Left cardiac atrium (tissue), 4 donors: Measurements from ENCODE around the gene TM4SF18. TPM values are rescaled to one million over a fixed set of nuclear protein-coding genes. Genes with fewer than 3 reads are reported as not detected.
"Not testable (repeated sequence)": the region's sequence is repeated elsewhere in the genome, so short reads cannot be mapped to it uniquely, and the experiment has no call there.

ENCODE experiments used
- ATAC-seq, 2 donors: fragments of 200-7000 bp; cut with Tn5 transposase; one replicate each; pipeline ENCODE4 v1.9.1; 2020; ENCODE audit warnings: mild to moderate bottlenecking in 2 of 2, moderate library complexity in 2 of 2
- DNase-seq: peaks from one replicate; pipeline ENCODE4 v3.0.0-alpha.2; 2020
- intact Hi-C, 2 donors: fragments of 100-400 bp; cut with DNase I; formaldehyde crosslinking; loops; one replicate each; pipeline versions ENCODE4 v1.14.1 to v1.15.1; 2022 to 2023
- total RNA-seq, 2 donors: library from RNA; stranded (reverse); fragmentation: NEBNext Ultra II Directional; extraction: Animal tissue kit (Norgen Biotek cat#: 25700); gene quantifications; one replicate each; pipeline ENCODE4 v1.2.1, GENCODE V29; 2021
- donor health status: DM: no; HTN: yes; CAD: no.
- donor health status: DM: no; HTN: yes; CAD: no; lungs with severe emphysema.
- donor health status: DM: yes; HTN: yes; CAD: no.
- donor health status: Dilated cardiomyopathy.

Gene TM4SF18
- total RNA-seq, 2 donors from 2014 or later: 12.5 to 13.2 TPM

DNA sequence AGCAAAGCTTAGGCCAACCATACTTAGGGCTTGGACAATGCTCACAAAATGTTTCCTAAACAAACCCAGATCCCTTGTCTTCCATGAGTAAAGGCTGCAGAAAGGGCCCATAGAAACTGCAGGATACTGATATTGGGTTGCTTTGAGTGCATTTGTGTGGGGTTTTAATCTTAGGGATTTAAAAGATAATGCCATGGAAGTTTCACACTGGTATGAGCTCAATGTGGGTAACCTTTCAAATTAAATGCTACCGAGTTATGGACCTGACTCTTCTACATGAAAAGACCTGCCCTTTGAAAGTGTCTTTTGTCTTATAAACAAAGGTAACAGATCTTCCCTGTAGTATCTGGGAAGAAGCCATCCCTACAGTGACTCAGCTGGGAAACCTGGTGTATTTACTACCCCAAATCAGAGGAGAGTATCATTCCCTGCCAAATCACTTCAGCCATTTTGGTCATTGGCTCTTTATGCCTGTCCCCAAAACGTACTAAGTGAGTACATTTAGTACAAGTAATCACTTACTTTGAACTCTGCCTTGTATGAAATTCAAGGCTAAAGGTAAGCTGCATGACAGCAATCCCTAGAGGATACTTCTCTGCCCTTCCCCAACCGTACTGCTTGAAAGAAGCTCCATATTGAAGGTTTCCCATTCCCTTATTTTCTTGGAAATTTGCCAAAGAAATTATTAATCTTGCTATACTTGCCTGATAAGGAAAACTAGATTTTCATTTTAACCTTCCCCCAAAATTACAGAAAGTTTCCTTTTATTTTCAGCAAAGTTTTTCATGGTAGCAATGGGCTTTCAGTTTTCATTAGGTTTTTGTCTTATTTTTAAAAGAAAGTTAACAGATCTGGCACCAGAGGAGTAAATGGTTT is 36.8 kb upstream of the TM4SF18 start:
- DNase-seq (no peak), ATAC-seq (no peak)
- intact Hi-C loops: no loop called here

DNA sequence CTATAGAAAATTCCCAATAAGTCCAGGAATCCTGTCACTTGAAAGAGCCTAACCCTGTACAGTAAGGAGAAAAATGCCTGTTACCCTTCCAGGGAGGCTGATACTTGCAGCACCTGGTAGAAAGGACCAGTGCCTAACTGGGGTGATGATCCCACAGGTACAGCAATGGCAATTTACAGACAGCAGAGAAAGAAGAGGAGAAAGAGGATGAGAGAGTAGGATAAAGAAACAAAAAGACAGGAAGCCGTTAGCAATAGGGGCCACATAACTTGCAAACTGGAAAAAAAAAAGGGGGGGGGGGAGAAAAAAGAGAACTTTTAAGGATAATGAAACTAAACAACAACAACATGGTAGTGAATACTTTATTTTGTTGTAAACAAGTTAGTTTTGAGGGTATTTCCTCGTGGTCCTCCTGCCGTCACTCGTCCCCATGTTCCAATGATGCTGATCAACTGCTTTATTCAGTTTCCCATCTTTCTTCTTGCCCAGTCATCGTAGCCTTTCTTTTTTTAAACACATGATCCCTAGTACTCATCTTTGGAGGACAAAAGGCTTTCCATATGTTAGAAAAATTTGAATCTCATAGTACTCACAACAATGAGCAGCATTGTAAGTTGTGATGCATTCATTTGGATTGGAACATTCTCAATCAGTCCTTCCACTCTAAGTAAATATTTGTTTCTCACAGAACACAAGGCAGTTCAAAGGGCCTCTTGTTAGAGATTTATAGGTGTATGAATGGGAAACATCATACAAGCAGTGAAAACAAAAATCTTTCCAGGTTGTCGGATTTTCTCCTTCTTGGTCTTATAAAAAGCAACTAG is 35.5 kb upstream of the TM4SF18 start:
- intact Hi-C loops: no loop called here
- DNase-seq (no peak), ATAC-seq (peak in 1 of 2 donors; percentile 0)

DNA sequence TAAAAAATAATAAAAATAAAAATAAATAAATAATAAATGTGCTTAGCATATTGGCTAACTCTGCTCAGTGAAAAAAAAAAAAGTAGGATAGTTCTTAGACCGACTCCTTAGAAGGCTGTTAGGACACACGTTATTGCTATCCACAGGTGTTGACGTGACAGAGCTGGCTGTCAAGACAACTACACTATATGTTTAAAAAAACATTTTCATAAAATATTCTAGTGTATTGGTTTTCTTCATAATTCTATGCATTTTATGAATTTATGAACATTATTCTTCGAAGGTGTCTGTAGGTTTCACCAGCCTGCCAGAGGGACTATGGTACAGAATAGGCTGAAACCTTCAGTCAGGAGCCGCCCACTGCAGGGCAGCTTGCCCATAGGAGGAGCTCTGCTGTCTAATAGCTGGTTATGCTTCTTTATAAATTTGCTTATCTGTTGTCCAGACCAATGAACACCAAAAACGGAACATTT is 34.8 kb upstream of the TM4SF18 start:
- ATAC-seq: peak in 1 of 2 donors; percentile 11
- DNase-seq: peak; percentile 35
- intact Hi-C loops: no loop called here

DNA sequence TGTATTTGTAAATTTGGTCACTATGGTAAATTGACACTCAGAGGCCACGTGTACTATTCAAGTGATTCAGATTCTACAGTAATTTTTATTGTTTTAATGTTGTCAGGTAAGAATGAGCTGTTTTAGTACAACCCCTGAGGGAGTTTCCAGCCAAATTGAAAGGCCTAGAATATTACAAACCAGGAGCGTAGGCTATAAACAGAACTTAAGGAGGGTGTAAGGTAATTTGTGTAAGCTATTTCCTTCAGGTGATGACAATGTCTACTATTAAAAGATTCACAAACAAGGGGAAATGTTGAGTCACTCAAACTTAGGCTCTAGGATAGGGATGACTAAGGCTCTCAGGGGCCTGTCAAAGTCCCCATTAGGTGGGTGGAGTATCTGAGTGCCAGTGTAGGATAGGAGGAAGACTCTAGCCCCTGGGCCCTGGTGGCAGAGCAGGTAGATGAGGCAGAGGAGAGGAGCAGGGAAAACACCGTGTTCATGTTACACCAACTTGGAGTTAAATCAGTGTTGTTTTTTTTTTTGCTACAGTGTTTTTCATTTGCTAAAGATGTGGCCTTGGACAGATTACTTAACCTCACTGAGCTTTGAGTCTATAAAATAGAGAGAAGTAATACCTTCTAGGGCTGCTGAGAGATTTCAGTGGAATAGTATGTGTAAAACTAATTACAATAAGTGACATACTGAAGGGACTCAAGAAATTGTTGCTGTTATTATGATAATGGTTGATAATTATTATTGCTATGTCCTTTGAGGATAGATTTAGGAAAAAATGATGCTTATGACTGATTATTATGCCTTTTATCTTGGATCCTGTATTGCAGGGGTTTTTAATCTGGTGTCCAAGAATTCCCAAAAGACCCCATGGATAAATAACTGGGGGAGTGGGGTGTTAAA is 33.8 kb upstream of the TM4SF18 start:
- no peak for DNase-seq
- ATAC-seq: peak; percentile 38 to 70
- intact Hi-C loops: no loop called here

DNA sequence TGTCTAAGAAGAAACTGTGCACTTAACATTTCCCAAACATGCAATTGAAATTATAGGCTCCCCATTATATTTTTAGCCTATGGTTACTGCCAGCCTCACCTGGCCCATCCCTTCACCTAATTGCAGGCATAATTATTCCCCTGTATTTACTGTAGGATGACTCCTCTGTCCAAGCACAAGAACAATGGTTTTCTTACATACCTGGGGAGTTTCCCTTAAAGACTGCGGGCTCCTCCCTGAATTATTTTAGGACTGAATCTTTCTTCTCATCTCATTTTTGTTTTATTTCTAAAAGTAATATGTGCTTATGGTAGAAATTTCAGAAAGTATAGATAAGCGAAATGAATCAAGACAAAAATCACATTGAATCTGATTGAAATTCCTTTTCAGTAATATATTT is 32.6 kb upstream of the TM4SF18 start:
- ATAC-seq: no peak
- DNase-seq: no peak
- intact Hi-C loops: no loop called here

DNA sequence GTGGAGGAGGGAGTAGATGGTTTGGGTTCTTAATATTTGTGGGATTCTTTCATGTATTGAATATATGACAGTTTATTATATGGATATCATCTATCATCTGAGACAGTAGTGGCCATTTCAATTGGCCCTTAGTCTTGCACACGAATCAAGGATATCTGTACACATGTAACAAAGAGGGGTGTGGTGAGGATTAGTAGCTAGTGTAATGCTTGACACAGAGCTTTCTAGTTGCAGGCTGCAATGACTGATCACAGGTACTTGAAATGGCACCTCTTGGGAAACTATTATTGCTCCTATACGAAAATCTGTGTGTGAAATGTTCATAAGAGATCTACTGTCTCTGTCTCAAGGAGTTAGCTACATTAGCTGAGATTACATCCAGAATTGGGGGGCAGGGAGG is 31.2 kb upstream of the TM4SF18 start:
- ATAC-seq: no peak

DNA sequence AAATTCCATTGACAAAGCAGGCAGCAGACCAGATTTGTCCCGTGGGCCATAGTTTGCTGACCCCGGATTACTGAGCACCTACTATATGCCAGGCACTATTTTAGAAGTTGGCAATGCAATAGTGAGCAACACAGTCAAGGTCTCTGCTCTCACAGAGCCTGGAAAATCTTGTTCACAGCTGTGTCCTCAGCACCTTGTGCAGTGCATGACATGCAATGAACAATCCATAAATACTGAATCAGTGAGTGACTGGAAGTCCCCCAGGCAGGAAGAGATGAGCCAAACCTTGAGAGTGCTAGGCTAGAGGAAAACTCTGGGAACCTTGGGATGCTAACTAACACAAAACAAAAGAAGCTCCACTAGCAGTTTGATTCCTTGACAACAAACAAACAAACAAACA is 29.6 kb upstream of the TM4SF18 start:
- intact Hi-C loops: no loop called here
- no peak for DNase-seq
- no peak for ATAC-seq

More for the DNA sequence above, 31.2 kb upstream of the TM4SF18 start:
- intact Hi-C loops: no loop called here
- no peak for DNase-seq

DNA sequence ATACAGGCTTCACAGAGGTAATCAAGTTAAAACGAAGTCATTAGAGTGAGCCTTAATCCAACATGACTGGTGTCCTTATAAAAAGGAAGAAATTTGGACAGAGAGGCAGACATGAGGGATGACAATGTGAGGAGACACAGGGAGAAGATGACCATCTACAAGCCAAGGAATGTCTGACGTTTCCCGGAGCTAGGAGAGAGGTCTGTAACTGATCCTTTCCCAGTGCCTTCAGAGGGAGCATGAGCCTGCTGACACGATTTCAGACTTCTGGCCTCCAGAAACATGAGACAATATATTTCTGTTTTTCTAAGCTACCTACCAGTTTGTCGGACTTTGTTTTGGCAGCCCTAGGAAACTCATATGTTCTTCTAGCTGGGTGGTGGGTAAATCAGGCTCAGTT is 28.9 kb upstream of the TM4SF18 start:
- intact Hi-C loops: no loop called here
- DNase-seq (no peak), ATAC-seq (no peak)

DNA sequence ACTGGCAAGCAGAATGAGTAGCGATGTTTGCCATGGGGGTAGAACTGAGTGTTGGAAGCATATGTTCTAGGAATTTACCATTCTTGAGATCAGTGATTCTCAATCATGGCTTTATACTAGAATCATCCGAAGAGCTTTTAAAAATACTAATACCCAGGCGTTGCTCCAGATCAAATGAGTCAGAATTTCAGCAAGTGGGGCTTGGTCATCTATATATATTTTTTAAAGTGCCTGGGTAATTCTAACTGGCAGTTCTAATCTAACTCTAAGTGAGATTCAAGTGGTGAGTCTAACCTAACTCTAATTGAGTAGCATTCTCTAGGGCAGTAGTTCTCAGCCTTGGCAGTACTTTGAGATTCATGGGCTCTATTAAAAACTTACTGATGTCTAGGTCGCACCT is 23.2 kb upstream of the TM4SF18 start:
- no peak for ATAC-seq
- DNase-seq: no peak
- intact Hi-C loops: no loop called here

DNA sequence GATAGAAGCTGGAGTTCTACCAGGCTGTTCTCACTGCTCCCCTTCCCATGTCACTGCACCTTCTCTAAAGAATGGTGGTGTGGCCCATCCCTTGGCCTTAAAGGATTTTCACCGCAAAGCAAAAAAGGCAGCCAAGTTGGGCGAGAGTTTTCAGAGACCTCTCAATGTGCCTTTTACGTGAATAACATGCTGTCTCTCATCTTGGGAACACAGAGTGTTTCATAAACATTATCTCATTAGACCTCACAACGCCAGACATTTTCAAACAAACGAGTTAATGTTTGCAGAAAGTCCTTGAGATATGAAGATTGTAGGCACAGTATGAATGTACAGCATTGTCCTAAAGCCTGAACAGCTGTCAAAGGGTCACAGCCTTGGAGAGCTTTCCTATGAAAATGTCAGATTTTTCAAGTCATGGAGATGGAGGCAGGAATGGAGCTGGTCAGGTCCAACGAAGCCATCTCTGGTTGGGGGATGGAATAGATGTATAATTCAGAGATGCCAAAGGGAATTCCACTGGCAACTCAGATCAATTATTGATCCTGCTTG is 22.7 kb upstream of the TM4SF18 start:
- ATAC-seq: peak in 1 of 2 donors; percentile 56
- intact Hi-C loops: no loop called here
- DNase-seq: no peak

DNA sequence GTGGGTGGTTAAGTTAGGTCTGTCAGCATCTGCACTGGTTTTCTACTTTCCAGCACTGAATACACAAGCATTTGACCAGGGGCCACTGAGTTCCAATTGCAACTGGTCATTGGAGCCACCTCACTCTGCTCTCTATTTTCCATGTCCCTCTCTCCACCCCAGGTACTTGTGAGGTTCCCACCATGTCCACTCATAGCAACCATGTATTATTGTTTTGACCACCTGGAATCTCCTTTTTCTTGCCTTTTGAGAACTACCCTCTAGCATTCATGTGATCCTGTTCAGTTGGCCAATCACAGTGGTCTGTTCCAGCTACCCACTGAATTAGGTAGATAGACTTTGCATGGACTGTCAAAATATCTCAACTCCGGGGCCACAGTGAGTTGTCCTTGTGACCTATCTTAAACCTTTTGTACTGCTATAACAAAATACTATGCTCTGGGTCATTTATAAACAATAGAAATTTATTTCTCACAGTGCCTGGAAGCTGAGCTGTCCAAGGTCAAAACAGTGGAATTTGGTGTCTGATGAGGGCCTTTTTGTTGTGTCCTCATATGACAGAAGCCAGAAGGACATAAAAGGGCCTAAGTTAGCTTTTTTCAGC is 20.2 kb upstream of the TM4SF18 start:
- DNase-seq (no peak), ATAC-seq (no peak)
- intact Hi-C loops: loop anchor here in 1 of 2 donors (2.0 kb wide), 1 partner anchor 127 kb away; no protein-coding TSS in a partner anchor

DNA sequence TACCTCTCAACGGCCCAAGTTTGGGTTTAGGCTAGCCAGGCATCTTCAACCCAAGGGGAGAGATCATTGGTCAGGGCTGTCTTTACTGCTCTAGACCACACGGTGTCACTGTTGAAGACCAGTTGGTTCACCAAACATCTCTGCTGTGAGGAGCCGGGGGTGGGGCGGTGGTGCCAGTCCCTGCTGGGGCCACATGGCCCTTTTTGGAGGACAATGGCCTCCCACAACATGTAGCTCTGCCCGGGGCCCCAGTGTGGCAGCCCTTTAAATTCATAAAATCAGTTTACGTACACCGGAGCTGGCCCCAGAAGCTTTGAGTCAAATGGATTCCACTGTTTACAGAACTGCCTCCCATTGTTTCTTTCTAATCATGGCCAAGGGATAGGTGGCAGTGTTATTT is 19.1 kb upstream of the TM4SF18 start:
- ATAC-seq (peak; percentile 55 to 86), DNase-seq (peak; percentile 63)
- intact Hi-C loops: loop anchor here in 1 of 2 donors (2.0 kb wide), 1 partner anchor 128 kb away; no protein-coding TSS in a partner anchor

DNA sequence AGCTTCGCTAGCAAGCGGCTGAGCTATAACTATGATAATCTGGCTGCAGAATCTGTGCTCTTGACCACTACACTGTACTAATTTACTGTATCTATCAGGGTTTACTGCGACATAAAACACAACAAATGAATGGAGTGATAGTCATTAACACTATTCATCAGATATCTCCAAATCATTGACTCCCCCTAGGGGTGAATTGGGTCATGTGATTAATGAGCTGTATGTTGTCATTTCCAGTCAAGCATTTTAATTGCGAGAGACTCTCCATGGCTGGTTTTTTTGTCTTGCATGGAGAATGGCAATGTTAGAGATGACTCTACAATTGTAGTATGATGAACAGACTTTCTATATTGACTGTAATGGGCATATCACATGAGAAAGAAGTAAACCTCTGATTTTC is 10.5 kb upstream of the TM4SF18 start:
- ATAC-seq (no peak), DNase-seq (no peak)
- intact Hi-C loops: no loop called here

DNA sequence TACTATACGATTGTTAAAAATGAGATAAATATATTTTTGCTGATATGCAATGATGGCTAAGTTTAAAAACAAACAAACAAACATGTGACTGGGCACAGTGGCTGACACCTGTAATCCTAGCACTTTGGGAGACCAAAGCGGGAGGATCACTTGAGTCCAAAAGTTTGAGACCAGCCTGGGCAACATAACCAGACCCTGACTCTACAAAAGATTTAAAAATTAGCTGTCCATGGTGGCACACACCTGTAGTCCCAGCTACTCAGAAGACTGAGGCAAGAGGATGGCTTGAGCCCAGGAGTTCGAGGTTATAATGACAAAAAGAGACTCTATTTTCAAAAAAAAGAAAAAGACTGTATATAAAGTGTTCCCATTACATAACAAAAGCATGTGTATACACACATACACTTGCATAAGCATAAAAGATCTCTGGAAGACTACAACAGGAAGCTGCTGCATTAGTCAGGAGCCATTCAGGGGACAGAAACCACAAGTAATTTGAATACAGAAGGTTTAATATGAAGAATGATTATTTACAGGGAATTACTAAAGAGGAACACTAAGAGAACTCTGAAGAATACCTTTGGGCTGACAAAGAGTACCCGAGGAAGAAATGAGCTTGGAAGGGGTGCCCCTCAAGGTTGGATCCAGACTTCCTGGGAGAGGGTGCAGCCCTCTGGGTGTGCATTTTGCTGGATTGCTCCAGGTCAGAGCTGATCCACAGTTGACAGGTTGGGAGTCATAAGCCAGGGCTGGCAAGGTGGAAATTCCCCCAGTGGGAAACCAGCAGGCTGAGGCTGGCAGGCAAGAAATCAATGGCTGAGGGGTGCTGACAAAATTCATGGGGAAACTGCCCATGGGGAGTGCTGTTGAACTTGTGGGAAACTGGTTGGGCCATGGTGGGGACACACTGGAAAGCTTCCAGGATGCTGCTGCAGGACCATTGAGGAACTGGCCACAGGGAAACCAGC is 9.3 kb upstream of the TM4SF18 start:
- ATAC-seq (no peak), DNase-seq (no peak)
- intact Hi-C loops: no loop called here

DNA sequence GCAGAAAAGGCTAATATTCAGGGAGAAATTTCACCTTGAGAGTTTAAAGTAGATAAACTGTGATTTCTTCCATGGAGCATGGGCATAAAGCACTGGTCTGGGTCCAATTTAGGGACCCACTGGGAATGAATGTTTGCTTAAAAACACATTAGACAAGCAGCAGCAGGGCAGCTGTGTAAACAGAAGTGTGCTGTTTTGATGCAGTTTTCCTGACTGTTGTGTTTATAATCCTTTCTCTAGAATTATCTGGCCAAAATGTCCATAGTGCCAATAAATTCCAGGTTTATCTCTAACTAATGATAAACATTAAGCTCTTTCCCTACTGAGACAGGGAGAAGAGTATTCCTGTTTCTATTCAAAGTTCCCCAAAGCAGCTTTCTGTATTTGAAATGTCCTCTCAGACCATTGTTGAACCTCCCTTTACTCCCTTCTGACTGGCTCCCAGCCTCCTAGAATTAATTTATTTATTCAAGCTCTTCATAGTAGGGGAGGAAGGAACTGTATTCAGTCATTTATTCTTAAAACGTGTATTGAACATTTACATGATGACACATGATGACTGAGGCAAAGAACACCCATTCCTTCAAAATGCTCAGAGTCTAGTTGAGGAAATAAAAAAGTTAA is 7.0 kb upstream of the TM4SF18 start:
- ATAC-seq (peak; percentile 27 to 69), DNase-seq (peak; percentile 32)
- intact Hi-C loops: no loop called here

DNA sequence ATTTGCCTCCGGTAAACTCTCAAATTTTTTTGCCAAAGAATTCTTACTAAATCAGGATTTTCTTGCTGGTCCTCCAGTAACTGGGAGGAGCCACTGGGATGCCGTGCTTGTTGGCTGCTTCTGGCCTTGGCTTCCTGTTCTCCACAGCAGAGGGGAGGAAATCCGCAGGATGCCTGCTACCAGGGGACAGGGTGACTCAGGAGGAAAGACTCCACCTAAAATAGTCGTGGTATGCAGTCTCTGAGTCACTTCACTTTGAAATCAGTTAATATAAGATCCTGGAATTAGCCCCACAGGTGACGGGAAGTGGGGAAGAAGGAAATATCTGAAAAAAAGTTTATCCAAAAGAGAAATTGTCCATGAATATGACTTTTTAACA is 6.5 kb upstream of the TM4SF18 start:
- DNase-seq: peak; percentile 91
- ATAC-seq: peak; percentile 90 to 99
- intact Hi-C loops: no loop called here

DNA sequence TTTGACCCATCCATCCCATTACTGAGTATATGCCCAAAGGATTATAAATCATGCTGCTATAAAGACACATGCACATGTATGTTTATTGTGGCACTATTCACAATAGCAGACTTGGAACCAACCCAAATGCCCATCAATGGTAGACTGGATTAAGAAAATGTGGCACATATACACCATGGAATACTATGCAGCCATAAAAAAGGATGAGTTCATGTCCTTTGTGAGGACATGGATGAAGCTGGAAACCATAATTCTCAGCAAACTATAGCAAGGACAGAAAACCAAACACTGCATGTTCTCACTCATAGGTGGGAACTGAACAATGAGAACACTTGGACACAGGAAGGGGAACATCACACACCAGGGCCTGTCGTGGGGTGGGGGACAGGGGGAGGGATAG is 4.0 kb upstream of the TM4SF18 start:
- intact Hi-C loops, DNase-seq, ATAC-seq: not testable (repeated sequence)
